ENCODE data around the gene KRT26. TPM values are rescaled to one million over a fixed set of nuclear protein-coding genes. Genes with fewer than 3 reads are reported as not detected.

KRT26 gene
- total RNA-seq, 1 experiment from 2014 or later: not detected

- Histone ChIP-seq H3K36me3 (ENCODE audit: low read depth, low read length) (no peaks in the 10 kb centered on the region), H3K4me3 (ENCODE audit: low read length) (no peak overlapping the region), H3K4me2 (ENCODE audit: low read length) (no peak overlapping the region), H3K9ac (ENCODE audit: low read length) (no peak overlapping the region), H3K9me3 (ENCODE audit: low read length) (no peaks in the 10 kb centered on the region), H3K79me2 (ENCODE audit: low read length) (no peaks in the 10 kb centered on the region), H4K20me1 (ENCODE audit: low read length) (no peaks in the 10 kb centered on the region), H3K4me1 (ENCODE audit: insufficient read depth, low read length) (peaks cover 17% of the 10 kb centered on the region), H3K9me2 (replicated peaks; ENCODE audit: low read length) (no peaks in the 10 kb centered on the region), H3K27ac (ENCODE audit: low read length) (no peak overlapping the region), H2AFZ (ENCODE audit: low read length) (no peak overlapping the region), H3K27me3 (ENCODE audit: low read length) (no peaks in the 10 kb centered on the region), H3F3A (ENCODE audit: low read length, unreplicated experiment) (no peaks in the 10 kb centered on the region)
- intact Hi-C loops (cut with micrococcal nuclease): no loop called here
- ChIA-PET POLR2A (ENCODE audit: unreplicated experiment) (no interaction called here), CTCF (no interaction called here)
- ATAC-seq (no peak), DNase-seq (no peak)
- no TSS peak for BruUV-seq (replicated peaks)
- TF ChIP-seq CTCF (conservative IDR thresholded peaks at IDR 0.05; ENCODE audit: low read depth, low read length): no peak
- no peak for TF ChIP-seq EZH2 (IDR thresholded peaks at IDR 0.05; ENCODE audit: low read length, unreplicated experiment)
- no peak for TF ChIP-seq EZH2phosphoT487 (IDR thresholded peaks at IDR 0.05; ENCODE audit: borderline replicate concordance, low read length)
Observed at GRCh38 chr17:40720899-40721298, 51.1 kb downstream of the KRT26 start.

DNA sequence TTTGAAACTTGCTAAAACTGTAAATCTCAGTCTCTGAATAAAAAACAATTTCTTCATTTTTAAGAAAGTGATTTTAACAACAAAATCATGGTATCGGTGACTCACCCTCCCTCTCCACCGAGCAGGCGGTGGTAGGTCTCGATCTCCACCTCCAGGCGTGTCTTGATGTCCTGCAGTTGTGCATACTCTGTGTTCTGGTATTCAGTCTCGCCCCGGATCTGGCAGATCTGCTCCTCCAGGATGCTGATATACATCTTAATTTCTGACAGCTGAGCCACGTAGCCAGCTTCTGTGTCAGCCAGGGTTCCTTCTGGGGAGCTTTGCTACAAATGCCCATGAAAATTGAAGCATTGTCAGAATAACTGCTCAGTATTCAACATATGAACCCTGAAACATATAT, 53.1 kb downstream of the KRT26 start:
- Histone ChIP-seq H3K9ac (ENCODE audit: low read length) (no peak overlapping the region), H2AFZ (ENCODE audit: low read length) (no peak overlapping the region), H3K27ac (ENCODE audit: low read length) (no peak overlapping the region), H3K27me3 (ENCODE audit: low read length) (no peaks in the 10 kb centered on the region), H3K4me3 (ENCODE audit: low read length) (no peak overlapping the region), H3K4me1 (ENCODE audit: insufficient read depth, low read length) (peaks cover 17% of the 10 kb centered on the region), H3K9me3 (ENCODE audit: low read length) (no peaks in the 10 kb centered on the region), H3K4me2 (ENCODE audit: low read length) (no peak overlapping the region), H4K20me1 (ENCODE audit: low read length) (no peaks in the 10 kb centered on the region), H3K9me2 (replicated peaks; ENCODE audit: low read length) (no peaks in the 10 kb centered on the region), H3K36me3 (ENCODE audit: low read depth, low read length) (no peaks in the 10 kb centered on the region), H3F3A (ENCODE audit: low read length, unreplicated experiment) (no peaks in the 10 kb centered on the region), H3K79me2 (ENCODE audit: low read length) (no peaks in the 10 kb centered on the region)
- intact Hi-C loops (cut with micrococcal nuclease): no loop called here
- no TSS peak for BruUV-seq (replicated peaks)
- ATAC-seq (peak; percentile 35), DNase-seq (peak; percentile 24)
- POLR2A ChIA-PET (ENCODE audit: unreplicated experiment): no interaction called here
- no peak for TF ChIP-seq EZH2 (IDR thresholded peaks at IDR 0.05; ENCODE audit: low read length, unreplicated experiment)
- no peak for TF ChIP-seq CTCF (conservative IDR thresholded peaks at IDR 0.05; ENCODE audit: low read depth, low read length)
- TF ChIP-seq EZH2phosphoT487 (IDR thresholded peaks at IDR 0.05; ENCODE audit: borderline replicate concordance, low read length): no peak
- CTCF ChIA-PET: no interaction called here

GRCh38 chr17:40717776-40718175, 54.2 kb downstream of the KRT26 start:
- Histone ChIP-seq H3K27ac (ENCODE audit: low read length) (no peak overlapping the region), H3K27me3 (ENCODE audit: low read length) (no peaks in the 10 kb centered on the region), H3K4me2 (ENCODE audit: low read length) (no peak overlapping the region), H2AFZ (ENCODE audit: low read length) (no peak overlapping the region), H3K36me3 (ENCODE audit: low read depth, low read length) (no peaks in the 10 kb centered on the region), H3K4me1 (ENCODE audit: insufficient read depth, low read length) (peaks cover 14% of the 10 kb centered on the region), H4K20me1 (ENCODE audit: low read length) (no peaks in the 10 kb centered on the region), H3K9ac (ENCODE audit: low read length) (no peak overlapping the region), H3K9me3 (ENCODE audit: low read length) (no peaks in the 10 kb centered on the region), H3K79me2 (ENCODE audit: low read length) (no peaks in the 10 kb centered on the region), H3K9me2 (replicated peaks; ENCODE audit: low read length) (no peaks in the 10 kb centered on the region), H3F3A (ENCODE audit: low read length, unreplicated experiment) (no peaks in the 10 kb centered on the region), H3K4me3 (ENCODE audit: low read length) (no peak overlapping the region)
- ATAC-seq (no peak), DNase-seq (no peak)
- CTCF ChIA-PET: no interaction called here
- POLR2A ChIA-PET (ENCODE audit: unreplicated experiment): no interaction called here
- no TSS peak for BruUV-seq (replicated peaks)
- no peak for TF ChIP-seq CTCF (conservative IDR thresholded peaks at IDR 0.05; ENCODE audit: low read depth, low read length)
- TF ChIP-seq EZH2phosphoT487 (IDR thresholded peaks at IDR 0.05; ENCODE audit: borderline replicate concordance, low read length): no peak
- TF ChIP-seq EZH2 (IDR thresholded peaks at IDR 0.05; ENCODE audit: low read length, unreplicated experiment): no peak
- intact Hi-C loops (cut with micrococcal nuclease): no loop called here

Other genes with a start within 250 kb of the KRT26 start
- gene CCR7, start 206.7 kb downstream of the KRT26 start, total RNA-seq (2014; rRNA removed): 0.12 TPM in 1 of 2 replicates, not detected in the other
- gene SMARCE1, start 124.4 kb downstream of the KRT26 start, total RNA-seq (2014; rRNA removed): 57.9 and 64.7 TPM in 2 replicates
- gene KRT222, start 107.0 kb downstream of the KRT26 start, total RNA-seq (2014; rRNA removed): not detected in 2 replicates
- gene KRT24, start 68.4 kb downstream of the KRT26 start, total RNA-seq (2014; rRNA removed): not detected in 2 replicates
- gene KRT25, start 16.9 kb downstream of the KRT26 start, total RNA-seq (2014; rRNA removed): not detected in 2 replicates
- not detected in 2 replicates for gene KRT27, start 10.3 kb upstream of the KRT26 start, total RNA-seq (2014; rRNA removed)
- gene KRT28, start 27.8 kb upstream of the KRT26 start, total RNA-seq (2014; rRNA removed): not detected in 2 replicates
- 18.3 and 24.8 TPM in 2 replicates for gene KRT10, start 50.4 kb upstream of the KRT26 start, total RNA-seq (2014; rRNA removed)
- not detected in 2 replicates for gene KRT12, start 95.0 kb upstream of the KRT26 start, total RNA-seq (2014; rRNA removed)
- 0.18 TPM in 1 of 2 replicates, not detected in the other for gene KRT20, start 113.0 kb upstream of the KRT26 start, total RNA-seq (2014; rRNA removed)
- gene KRT23, start 165.4 kb upstream of the KRT26 start, total RNA-seq (2014; rRNA removed): not detected in 2 replicates
- not detected in 2 replicates for gene KRT39, start 194.7 kb upstream of the KRT26 start, total RNA-seq (2014; rRNA removed)
- not detected in 2 replicates for gene KRT40, start 212.1 kb upstream of the KRT26 start, total RNA-seq (2014; rRNA removed)
- not detected in 2 replicates for gene KRTAP3-3, start 222.0 kb upstream of the KRT26 start, total RNA-seq (2014; rRNA removed)
- not detected in 2 replicates for gene KRTAP3-2, start 227.7 kb upstream of the KRT26 start, total RNA-seq (2014; rRNA removed)
- 1.6 TPM in 1 of 2 replicates, not detected in the other for gene KRTAP3-1, start 236.9 kb upstream of the KRT26 start, total RNA-seq (2014; rRNA removed)